Measurements from ENCODE around the gene MYO18B.

The MYO18B gene

GRCh38 chr22:25997886-25998775, 256.1 kb downstream of the MYO18B start:
- no peak for TF ChIP-seq CTCF (IDR thresholded peaks at IDR 0.05; ENCODE audit: borderline replicate concordance, control extremely low read depth, extremely low read depth, insufficient read depth, missing control alignments)
- DNase-seq (ENCODE audit: low spot score): no peak
- in situ Hi-C loops (cut with MboI; ENCODE audit: low sequenced_read_pairs, unreplicated experiment): no loop called here

- no peak for DNase-seq (ENCODE audit: low spot score)
- in situ Hi-C loops (cut with MboI; ENCODE audit: low sequenced_read_pairs, unreplicated experiment): no loop called here
- TF ChIP-seq CTCF (IDR thresholded peaks at IDR 0.05; ENCODE audit: borderline replicate concordance, control extremely low read depth, extremely low read depth, insufficient read depth, missing control alignments): no peak
These were observed 260.5 kb downstream of the MYO18B start for GRCh38 chr22:26002456-26002855.

- no peak for DNase-seq (ENCODE audit: low spot score)
- in situ Hi-C loops (cut with MboI; ENCODE audit: low sequenced_read_pairs, unreplicated experiment): no loop called here
- TF ChIP-seq CTCF (IDR thresholded peaks at IDR 0.05; ENCODE audit: borderline replicate concordance, control extremely low read depth, extremely low read depth, insufficient read depth, missing control alignments): no peak
These were observed 262.5 kb downstream of the MYO18B start for GRCh38 chr22:26004477-26004876.

- in situ Hi-C loops (cut with MboI; ENCODE audit: low sequenced_read_pairs, unreplicated experiment): no loop called here
- DNase-seq (ENCODE audit: low spot score): no peak
- no peak for TF ChIP-seq CTCF (IDR thresholded peaks at IDR 0.05; ENCODE audit: borderline replicate concordance, control extremely low read depth, extremely low read depth, insufficient read depth, missing control alignments)
These were observed 266.6 kb downstream of the MYO18B start for GRCh38 chr22:26008587-26008986.

- TF ChIP-seq CTCF (IDR thresholded peaks at IDR 0.05; ENCODE audit: borderline replicate concordance, control extremely low read depth, extremely low read depth, insufficient read depth, missing control alignments): no peak
- in situ Hi-C loops (cut with MboI; ENCODE audit: low sequenced_read_pairs, unreplicated experiment): no loop called here
- no peak for DNase-seq (ENCODE audit: low spot score)
These were observed 274.9 kb downstream of the MYO18B start for GRCh38 chr22:26016916-26017315.

GRCh38 chr22:26017932-26018331, 275.9 kb downstream of the MYO18B start:
- no peak for TF ChIP-seq CTCF (IDR thresholded peaks at IDR 0.05; ENCODE audit: borderline replicate concordance, control extremely low read depth, extremely low read depth, insufficient read depth, missing control alignments)
- in situ Hi-C loops (cut with MboI; ENCODE audit: low sequenced_read_pairs, unreplicated experiment): no loop called here
- no peak for DNase-seq (ENCODE audit: low spot score)

Measured in GM13976 (cell line).